Peyer's patch (tissue), 4 donors: ENCODE data around the gene FIGN. TPM values are rescaled to one million over a fixed set of nuclear protein-coding genes. Genes with fewer than 3 reads are reported as not detected.

Source experiments
- DNase-seq, 3 donors: peaks; one replicate each; pipeline ENCODE4 v3.0.0-alpha.2; 2017 to 2019
- H3K27ac ChIP-seq, 4 donors: fragments of 200-600 bp; sonication (generic); one replicate each; pipeline ENCODE4 v1.5.1; 2016 to 2019
- H3K27me3 ChIP-seq, 2 donors: fragments of 200-600 bp; sonication (generic); one replicate each; pipeline ENCODE4 v1.5.1; 2019
- H3K36me3 ChIP-seq, 3 donors: fragments of 200-600 bp; sonication (generic); one replicate each; pipeline ENCODE4 v1.5.1; 2016 to 2019
- H3K4me1 ChIP-seq, 4 donors: fragments of 200-600 bp; sonication (generic); one replicate each; pipeline ENCODE4 v1.5.1; 2016 to 2019
- H3K4me3 ChIP-seq, 4 donors: fragments of 200-600 bp; sonication (generic); 1 replicate in 3 of 4; 2 replicates in 1 of 4; pipeline ENCODE4 v1.5.1; 2016 to 2019; ENCODE audit warnings: mild to moderate bottlenecking in 1 of 4
- H3K9me3 ChIP-seq, 4 donors: fragments of 200-600 bp; sonication (generic); one replicate each; pipeline ENCODE4 v1.5.1; 2016 to 2019; ENCODE audit warnings: mild to moderate bottlenecking in 1 of 4
- POLR2A ChIP-seq, 2 donors: fragments of 450-650 bp; IDR thresholded peaks; one replicate each; pipeline ENCODE4 v1.5.1; 2017; ENCODE audit warnings: antibody characterized with exemption in 2 of 2, mild to moderate bottlenecking in 2 of 2, moderate library complexity in 2 of 2
- total RNA-seq, 4 donors: library from RNA; depleted of rRNA; stranded (reverse); fragments of >200 nt; gene quantifications; one replicate each; pipeline ENCODE4 v1.1.0, GENCODE V29; 2016
- TF ChIP-seq, protein P1 (sequence below), 6 experiments: fragments of 450-650 bp in 4 of 6; fragments of 200-600 bp in 2 of 6; sonication (generic) in 1 of 6; IDR thresholded peaks; one replicate each; pipeline ENCODE4 v1.5.1; 2017 to 2019; ENCODE audit warnings: antibody characterized with exemption in 6 of 6, mild to moderate bottlenecking in 3 of 6, moderate library complexity in 1 of 6

Gene FIGN
- total RNA-seq, 4 donors from 2014 or later, result 0.53 to 8.3 (median 0.95) TPM

DNA sequence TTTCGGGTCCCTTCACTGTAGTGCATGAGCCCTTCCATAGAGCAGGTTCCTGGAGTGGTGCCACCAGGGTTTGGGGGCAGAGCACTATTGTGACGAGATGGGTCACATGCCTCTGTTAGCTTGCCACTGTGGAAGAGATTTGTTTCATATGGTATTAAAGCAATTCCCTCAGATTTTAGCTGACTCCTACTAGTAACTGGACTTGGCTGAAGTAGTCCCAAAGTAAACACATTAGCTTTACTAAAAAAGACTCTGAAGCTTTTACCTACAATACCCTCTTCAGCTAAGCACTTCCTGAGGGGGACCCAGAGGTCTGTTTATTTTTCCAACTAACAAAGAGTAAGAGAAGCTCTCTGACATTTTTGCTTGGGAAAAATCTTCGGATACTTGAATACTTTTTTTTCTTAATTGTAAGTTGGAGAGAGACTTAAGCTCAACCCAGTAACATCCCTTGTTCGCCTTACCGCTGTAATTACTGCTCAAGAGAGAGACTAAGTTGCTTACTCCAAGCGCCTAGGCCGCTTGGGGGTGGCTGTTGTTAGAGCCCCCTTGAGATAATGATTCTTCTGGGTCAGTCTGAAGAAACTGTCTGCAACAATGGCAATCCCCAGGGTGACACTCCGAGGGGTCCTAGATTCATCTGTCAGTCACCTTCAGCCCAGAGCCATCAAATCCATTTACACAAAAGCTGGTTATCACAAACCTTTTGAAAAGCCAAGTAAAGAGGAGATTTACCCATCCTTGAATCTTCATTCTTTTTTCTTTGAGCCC, 177.4 kb downstream of the FIGN start:
- no peak for DNase-seq
- Histone ChIP-seq H3K36me3 (no peaks in the 10 kb centered on the region), H3K4me3 (no peak overlapping the region), H3K27me3 (no peaks in the 10 kb centered on the region), H3K4me1 (no peaks in the 10 kb centered on the region), H3K27ac (no peak overlapping the region), H3K9me3 (no peaks in the 10 kb centered on the region)
- TF ChIP-seq, protein P1, sequence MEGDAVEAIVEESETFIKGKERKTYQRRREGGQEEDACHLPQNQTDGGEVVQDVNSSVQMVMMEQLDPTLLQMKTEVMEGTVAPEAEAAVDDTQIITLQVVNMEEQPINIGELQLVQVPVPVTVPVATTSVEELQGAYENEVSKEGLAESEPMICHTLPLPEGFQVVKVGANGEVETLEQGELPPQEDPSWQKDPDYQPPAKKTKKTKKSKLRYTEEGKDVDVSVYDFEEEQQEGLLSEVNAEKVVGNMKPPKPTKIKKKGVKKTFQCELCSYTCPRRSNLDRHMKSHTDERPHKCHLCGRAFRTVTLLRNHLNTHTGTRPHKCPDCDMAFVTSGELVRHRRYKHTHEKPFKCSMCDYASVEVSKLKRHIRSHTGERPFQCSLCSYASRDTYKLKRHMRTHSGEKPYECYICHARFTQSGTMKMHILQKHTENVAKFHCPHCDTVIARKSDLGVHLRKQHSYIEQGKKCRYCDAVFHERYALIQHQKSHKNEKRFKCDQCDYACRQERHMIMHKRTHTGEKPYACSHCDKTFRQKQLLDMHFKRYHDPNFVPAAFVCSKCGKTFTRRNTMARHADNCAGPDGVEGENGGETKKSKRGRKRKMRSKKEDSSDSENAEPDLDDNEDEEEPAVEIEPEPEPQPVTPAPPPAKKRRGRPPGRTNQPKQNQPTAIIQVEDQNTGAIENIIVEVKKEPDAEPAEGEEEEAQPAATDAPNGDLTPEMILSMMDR (IDR thresholded peaks at IDR 0.05), result no peak
- TF ChIP-seq POLR2A (IDR thresholded peaks at IDR 0.05), result no peak

DNA sequence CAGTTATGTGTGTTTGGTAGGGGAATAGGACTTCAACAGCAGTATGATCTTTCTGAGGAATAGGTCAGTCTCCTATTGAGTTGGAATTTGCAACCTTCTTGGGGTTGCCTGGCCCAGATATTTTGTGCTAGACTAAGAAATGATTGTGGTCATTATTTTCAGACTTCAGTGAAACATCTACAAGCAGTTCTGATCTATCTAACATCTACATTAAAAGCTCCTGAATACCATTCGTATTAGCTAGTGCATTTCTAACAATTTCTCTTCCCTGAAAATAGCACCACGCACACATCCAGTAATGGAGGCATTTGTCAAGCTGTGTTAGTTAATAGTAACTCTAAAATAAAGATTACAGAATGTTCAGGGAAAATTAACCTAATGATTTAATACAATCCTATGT, 179.3 kb downstream of the FIGN start:
- Histone ChIP-seq H3K4me1 (no peaks in the 10 kb centered on the region), H3K27ac (no peak overlapping the region), H3K4me3 (no peak overlapping the region), H3K36me3 (no peaks in the 10 kb centered on the region), H3K27me3 (no peaks in the 10 kb centered on the region), H3K9me3 (no peaks in the 10 kb centered on the region)
- DNase-seq, result no peak
- TF ChIP-seq, protein P1 (IDR thresholded peaks at IDR 0.05), result no peak
- TF ChIP-seq POLR2A (IDR thresholded peaks at IDR 0.05), result no peak

DNA sequence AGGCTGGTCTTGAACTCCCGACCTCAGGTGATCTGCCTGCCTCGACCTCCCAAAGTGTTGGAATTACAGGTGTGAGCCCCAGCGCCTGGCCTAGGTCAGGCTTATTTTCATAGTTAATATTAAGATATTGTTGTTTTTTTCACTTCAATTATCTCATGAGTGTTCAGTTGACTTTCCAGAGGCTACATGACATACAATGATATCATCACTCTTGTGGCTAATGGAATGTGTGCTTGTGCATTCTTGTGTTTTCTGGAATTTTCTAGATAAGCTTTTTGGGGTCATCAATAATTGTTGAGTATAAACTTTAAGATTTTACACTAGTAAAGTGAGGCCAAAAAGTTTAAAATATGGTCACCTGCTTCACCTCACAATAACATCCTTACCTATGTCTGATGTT, 180.9 kb downstream of the FIGN start:
- Histone ChIP-seq H3K4me3 (no peak overlapping the region), H3K4me1 (no peaks in the 10 kb centered on the region)
- TF ChIP-seq, protein P1 (IDR thresholded peaks at IDR 0.05), result no peak
- TF ChIP-seq POLR2A (IDR thresholded peaks at IDR 0.05), result no peak

DNA sequence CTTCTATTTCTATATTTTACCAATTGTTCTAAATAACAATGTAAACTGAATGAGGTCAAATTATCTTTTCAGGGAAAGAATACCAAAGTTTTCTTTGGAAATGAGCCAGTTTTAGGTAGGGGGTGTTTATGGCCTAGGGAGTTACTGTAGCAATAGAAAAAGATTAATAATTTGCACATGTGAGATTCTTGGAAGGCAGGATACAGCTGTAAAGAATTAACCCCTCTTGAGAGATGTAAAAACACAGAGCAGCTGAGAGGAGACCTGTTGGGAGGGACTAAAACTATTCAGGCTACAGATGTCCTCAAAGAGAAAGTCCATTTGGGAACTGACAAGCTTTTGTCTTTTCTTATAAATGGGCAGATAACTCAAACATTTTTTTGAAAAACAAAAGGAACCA, 182.2 kb downstream of the FIGN start:
- no peak for DNase-seq
- TF ChIP-seq POLR2A (IDR thresholded peaks at IDR 0.05), result no peak
- TF ChIP-seq, protein P1 (IDR thresholded peaks at IDR 0.05), result no peak
- Histone ChIP-seq H3K4me1 (no peaks in the 10 kb centered on the region), H3K27me3 (no peaks in the 10 kb centered on the region), H3K27ac (no peak overlapping the region), H3K9me3 (no peaks in the 10 kb centered on the region), H3K36me3 (no peaks in the 10 kb centered on the region), H3K4me3 (no peak overlapping the region)

More for the DNA sequence above, 180.9 kb downstream of the FIGN start:
- H3K36me3 ChIP-seq, result no peaks in the 10 kb centered on the region
- DNase-seq, result no peak
- no peak overlapping the region for H3K27ac ChIP-seq
- no peaks in the 10 kb centered on the region for H3K9me3 ChIP-seq
- no peaks in the 10 kb centered on the region for H3K27me3 ChIP-seq

DNA sequence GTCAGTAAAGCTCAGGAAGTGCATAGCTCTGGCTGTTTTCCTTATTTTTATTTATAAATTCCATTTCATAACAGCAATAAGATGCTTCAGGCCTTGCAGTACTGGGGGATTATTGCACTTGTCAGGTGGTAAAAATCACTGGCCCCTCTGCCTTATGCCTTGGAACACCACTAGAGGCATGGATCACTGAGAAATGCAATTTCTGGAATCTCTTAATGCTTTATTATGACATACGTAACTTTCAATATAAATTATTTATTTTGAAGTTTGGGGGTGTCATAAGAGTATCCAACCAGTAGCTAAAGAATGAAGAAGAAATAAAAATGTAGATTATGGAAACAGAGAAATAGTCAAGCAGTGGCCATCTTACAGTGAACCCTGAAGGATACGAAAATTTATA, 183.1 kb downstream of the FIGN start:
- Histone ChIP-seq H3K4me3 (no peak overlapping the region), H3K27me3 (no peaks in the 10 kb centered on the region), H3K27ac (no peak overlapping the region), H3K36me3 (no peaks in the 10 kb centered on the region), H3K9me3 (no peaks in the 10 kb centered on the region), H3K4me1 (no peaks in the 10 kb centered on the region)
- DNase-seq, result no peak
- TF ChIP-seq POLR2A (IDR thresholded peaks at IDR 0.05), result no peak
- TF ChIP-seq, protein P1 (IDR thresholded peaks at IDR 0.05), result no peak
